ENCODE measurements around the gene TBX20. TPM values are rescaled to one million over a fixed set of nuclear protein-coding genes. Genes with fewer than 3 reads are reported as not detected.
"Not testable (repeated sequence)": the region's sequence is repeated elsewhere in the genome, so short reads cannot be mapped to it uniquely, and the experiment has no call there.

Gene TBX20
- total and polyA plus RNA-seq, 5 donors from 2014 or later: 0.12 to 1.5 TPM; not detected in 3

DNA sequence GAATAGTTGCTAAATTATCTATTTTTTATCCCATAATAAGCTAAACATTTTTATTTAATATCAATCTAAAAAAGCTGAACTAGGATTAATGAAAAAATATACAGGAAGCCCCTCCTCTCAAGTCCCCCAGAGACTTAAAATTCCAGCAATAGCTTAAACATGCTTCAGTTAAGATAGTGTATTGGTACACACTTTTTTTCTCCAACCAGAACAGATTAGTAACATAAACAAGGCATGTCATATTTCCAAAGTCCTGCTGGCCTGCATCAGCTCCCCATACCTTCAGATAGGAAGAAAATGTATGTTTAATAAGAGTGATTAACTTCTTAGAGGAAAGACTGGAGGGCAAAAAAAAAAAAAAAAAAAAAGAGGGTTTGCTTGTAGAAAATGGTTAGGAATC lies 7.1 kb downstream of the TBX20 start:
- Histone ChIP-seq H3K4me1 (ENCODE audit: control insufficient read depth, insufficient read depth, low read length, poor library complexity, severe bottlenecking) (no peaks in the 10 kb centered on the region), H3K27ac (ENCODE audit: insufficient read depth, low read length, poor library complexity, severe bottlenecking) (no peak overlapping the region), H3K4me3 (ENCODE audit: low read depth, low read length) (no peak overlapping the region), H3K9me3 (ENCODE audit: control insufficient read depth in 2 of 2, low read length in 2 of 2) (no peaks in the 10 kb centered on the region), H3K36me3 (ENCODE audit: control insufficient read depth, insufficient read depth, low read length) (no peaks in the 10 kb centered on the region), H3K27me3 (ENCODE audit: control insufficient read depth, insufficient read depth, low read length) (peaks cover 37% of the 10 kb centered on the region)
- DNase-seq (no peak), ATAC-seq (ENCODE audit: low read depth in 2 of 2) (no peak)
- H3K27me3 Mint-ChIP-seq: peaks cover 50% of the 10 kb centered on the region
- H3K27ac Mint-ChIP-seq: no peak overlapping the region
- H3K4me1 Mint-ChIP-seq: peaks cover 7 to 14% (median 8%) of the 10 kb centered on the region in 4 donors
- H3K36me3 Mint-ChIP-seq: no peaks in the 10 kb centered on the region
- no peak overlapping the region for H3K4me3 Mint-ChIP-seq
- H3K9me3 Mint-ChIP-seq: peaks cover 0 to 6% (median 0%) of the 10 kb centered on the region in 7 donors

DNA sequence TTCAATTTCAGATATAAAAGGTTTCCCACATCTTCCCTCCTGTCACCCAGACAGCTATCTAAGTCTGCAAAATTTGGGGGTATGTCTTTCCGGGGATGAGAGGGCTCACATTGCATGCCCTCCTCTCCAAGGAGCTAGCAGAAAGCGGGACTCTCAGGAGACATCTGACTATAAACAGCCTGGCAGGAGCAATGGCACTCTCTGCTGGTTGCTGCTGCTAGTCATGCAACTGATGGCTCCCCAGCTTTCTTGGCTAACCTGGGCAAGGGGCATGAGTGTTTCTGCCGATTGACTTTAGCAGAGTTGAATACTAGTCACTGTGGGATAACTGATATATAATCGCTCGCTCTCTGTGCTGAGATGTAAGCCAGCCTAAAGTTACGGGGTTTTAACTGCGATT lies 12.0 kb downstream of the TBX20 start:
- no peak overlapping the region for H3K4me3 ChIP-seq (ENCODE audit: low read depth, low read length)
- no peaks in the 10 kb centered on the region for H3K36me3 Mint-ChIP-seq
- peaks cover 12% of the 10 kb centered on the region for H3K27me3 ChIP-seq (ENCODE audit: control insufficient read depth, insufficient read depth, low read length)
- no peaks in the 10 kb centered on the region for H3K4me1 Mint-ChIP-seq
- no peaks in the 10 kb centered on the region for H3K4me1 ChIP-seq (ENCODE audit: control insufficient read depth, insufficient read depth, low read length, poor library complexity, severe bottlenecking)
- H3K27ac Mint-ChIP-seq: no peak overlapping the region
- ATAC-seq (ENCODE audit: low read depth in 2 of 2) (no peak), DNase-seq (no peak)
- no peak overlapping the region for H3K4me3 Mint-ChIP-seq
- H3K9me3 ChIP-seq (ENCODE audit: control insufficient read depth in 2 of 2, low read length in 2 of 2): no peaks in the 10 kb centered on the region
- H3K9me3 Mint-ChIP-seq: peaks cover 0 to 1% (median 0%) of the 10 kb centered on the region in 7 donors
- no peaks in the 10 kb centered on the region for H3K36me3 ChIP-seq (ENCODE audit: control insufficient read depth, insufficient read depth, low read length)
- peaks cover 17% of the 10 kb centered on the region for H3K27me3 Mint-ChIP-seq
- H3K27ac ChIP-seq (ENCODE audit: insufficient read depth, low read length, poor library complexity, severe bottlenecking): no peak overlapping the region

DNA sequence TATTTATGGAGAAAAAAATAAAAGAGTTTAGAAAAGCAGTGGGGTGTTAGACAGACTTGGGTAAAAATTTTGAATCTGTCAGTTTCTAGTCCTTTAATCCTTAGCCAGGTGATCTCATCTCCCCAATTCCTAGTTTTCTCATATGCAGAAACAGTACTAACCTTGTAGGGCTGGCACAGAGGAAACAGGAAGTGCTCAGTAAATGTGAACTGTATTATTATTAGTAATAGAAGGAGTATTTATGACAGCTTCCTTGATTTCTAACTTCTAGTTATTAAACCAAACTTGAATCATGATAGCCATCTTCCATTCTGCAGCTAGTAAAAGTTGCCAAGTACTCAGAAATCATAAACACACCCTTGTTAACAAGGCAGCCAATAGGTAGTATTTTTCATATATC lies 12.5 kb downstream of the TBX20 start:
- Mint-ChIP-seq H3K36me3 (no peaks in the 10 kb centered on the region), H3K4me3 (no peak overlapping the region), H3K27ac (no peak overlapping the region), H3K9me3 (no peaks in the 10 kb centered on the region), H3K27me3 (peaks cover 17% of the 10 kb centered on the region), H3K4me1 (no peaks in the 10 kb centered on the region)
- Histone ChIP-seq H3K4me3 (ENCODE audit: low read depth, low read length) (no peak overlapping the region), H3K4me1 (ENCODE audit: control insufficient read depth, insufficient read depth, low read length, poor library complexity, severe bottlenecking) (no peaks in the 10 kb centered on the region), H3K9me3 (ENCODE audit: control insufficient read depth in 2 of 2, low read length in 2 of 2) (no peaks in the 10 kb centered on the region), H3K27ac (ENCODE audit: insufficient read depth, low read length, poor library complexity, severe bottlenecking) (no peak overlapping the region), H3K27me3 (ENCODE audit: control insufficient read depth, insufficient read depth, low read length) (peaks cover 11% of the 10 kb centered on the region), H3K36me3 (ENCODE audit: control insufficient read depth, insufficient read depth, low read length) (no peaks in the 10 kb centered on the region)
- DNase-seq (no peak), ATAC-seq (ENCODE audit: low read depth in 2 of 2) (no peak)

DNA sequence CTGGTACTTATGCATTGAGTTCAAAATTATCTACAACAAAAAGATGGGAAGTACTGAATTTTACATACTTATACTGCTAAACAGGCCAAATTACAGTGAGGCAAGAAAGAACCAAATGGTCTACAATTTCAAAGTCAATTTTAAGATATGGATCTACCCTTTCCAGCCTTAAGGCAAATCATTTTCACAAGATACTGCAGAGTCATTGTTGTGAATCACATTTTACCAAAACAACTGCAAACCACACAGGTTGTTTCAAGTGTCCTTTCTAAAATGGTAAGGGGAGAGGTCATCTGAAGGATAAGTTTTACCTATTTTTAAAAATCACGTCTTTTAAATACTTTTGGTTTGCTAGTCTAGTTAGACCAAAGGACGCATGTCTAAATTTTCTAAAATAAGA lies 12.9 kb downstream of the TBX20 start:
- peaks cover 15% of the 10 kb centered on the region for H3K27me3 Mint-ChIP-seq
- not testable (repeated sequence) for H3K4me3 ChIP-seq (ENCODE audit: low read depth, low read length); H3K27ac Mint-ChIP-seq; H3K4me3 Mint-ChIP-seq; DNase-seq; H3K4me1 ChIP-seq (ENCODE audit: control insufficient read depth, insufficient read depth, low read length, poor library complexity, severe bottlenecking); H3K36me3 ChIP-seq (ENCODE audit: control insufficient read depth, insufficient read depth, low read length); H3K4me1 Mint-ChIP-seq; H3K9me3 ChIP-seq (ENCODE audit: control insufficient read depth in 2 of 2, low read length in 2 of 2); H3K36me3 Mint-ChIP-seq; ATAC-seq (ENCODE audit: low read depth in 2 of 2); H3K27ac ChIP-seq (ENCODE audit: insufficient read depth, low read length, poor library complexity, severe bottlenecking); H3K9me3 Mint-ChIP-seq
- peaks cover 11% of the 10 kb centered on the region for H3K27me3 ChIP-seq (ENCODE audit: control insufficient read depth, insufficient read depth, low read length)

DNA sequence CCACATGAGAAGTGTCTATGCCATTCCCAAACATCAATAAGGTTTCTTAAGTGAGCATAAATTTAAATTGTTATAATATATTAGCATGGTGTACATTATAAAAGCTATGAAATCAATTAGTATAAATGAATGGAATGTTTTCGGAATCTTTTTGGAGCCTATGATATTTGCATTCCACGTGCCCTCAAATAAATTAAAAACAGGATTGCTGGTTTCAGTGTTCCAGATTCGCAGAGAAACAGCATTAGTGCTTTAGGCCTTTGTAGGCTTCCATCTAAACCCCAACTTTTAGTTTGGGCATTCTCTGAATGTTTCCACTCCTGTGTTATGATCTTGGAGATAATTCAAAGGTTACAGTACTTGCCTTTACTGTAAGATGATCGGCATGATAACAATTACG lies 15.4 kb downstream of the TBX20 start:
- not testable (repeated sequence) for H3K9me3 Mint-ChIP-seq, H3K4me3 Mint-ChIP-seq

DNA sequence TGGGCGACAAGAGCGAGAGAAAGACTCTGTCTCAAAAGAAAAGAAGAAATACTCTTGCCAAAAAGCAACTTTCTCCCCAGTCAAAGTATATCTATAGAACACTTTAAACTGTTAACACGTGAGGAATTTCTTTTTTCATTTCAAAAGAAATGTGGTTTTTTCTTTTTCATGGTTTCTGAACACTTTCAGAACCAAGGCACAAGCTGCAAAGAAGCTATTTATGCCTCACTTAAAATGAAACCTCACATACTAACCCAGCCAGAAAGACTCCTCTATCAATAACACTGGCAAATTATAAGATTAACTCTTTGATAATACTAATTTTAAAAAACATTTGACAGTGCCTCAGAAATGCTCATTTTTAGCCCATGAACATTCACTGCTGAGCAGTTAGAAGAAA lies 20.9 kb downstream of the TBX20 start:
- H3K4me3 Mint-ChIP-seq: no peak overlapping the region
- no peak for DNase-seq
- H3K9me3 ChIP-seq (ENCODE audit: control insufficient read depth in 2 of 2, low read length in 2 of 2): no peaks in the 10 kb centered on the region
- H3K4me1 Mint-ChIP-seq: peaks cover 0 to 2% (median 0%) of the 10 kb centered on the region in 4 donors
- H3K27me3 ChIP-seq (ENCODE audit: control insufficient read depth, insufficient read depth, low read length): no peaks in the 10 kb centered on the region
- ATAC-seq (ENCODE audit: low read depth in 2 of 2): no peak
- H3K36me3 ChIP-seq (ENCODE audit: control insufficient read depth, insufficient read depth, low read length): no peaks in the 10 kb centered on the region
- H3K4me3 ChIP-seq (ENCODE audit: low read depth, low read length): no peak overlapping the region
- H3K27ac ChIP-seq (ENCODE audit: insufficient read depth, low read length, poor library complexity, severe bottlenecking): no peak overlapping the region
- peaks cover 11% of the 10 kb centered on the region for H3K27me3 Mint-ChIP-seq
- H3K27ac Mint-ChIP-seq: no peak overlapping the region
- H3K36me3 Mint-ChIP-seq: no peaks in the 10 kb centered on the region
- H3K4me1 ChIP-seq (ENCODE audit: control insufficient read depth, insufficient read depth, low read length, poor library complexity, severe bottlenecking): no peaks in the 10 kb centered on the region
- H3K9me3 Mint-ChIP-seq: no peaks in the 10 kb centered on the region

More for the DNA sequence above, 15.4 kb downstream of the TBX20 start:
- not testable (repeated sequence) for ATAC-seq (ENCODE audit: low read depth in 2 of 2); H3K4me1 Mint-ChIP-seq; H3K4me1 ChIP-seq (ENCODE audit: control insufficient read depth, insufficient read depth, low read length, poor library complexity, severe bottlenecking); H3K27me3 ChIP-seq (ENCODE audit: control insufficient read depth, insufficient read depth, low read length); H3K27ac ChIP-seq (ENCODE audit: insufficient read depth, low read length, poor library complexity, severe bottlenecking); H3K36me3 Mint-ChIP-seq; H3K27ac Mint-ChIP-seq; H3K27me3 Mint-ChIP-seq; DNase-seq; H3K36me3 ChIP-seq (ENCODE audit: control insufficient read depth, insufficient read depth, low read length); H3K4me3 ChIP-seq (ENCODE audit: low read depth, low read length); H3K9me3 ChIP-seq (ENCODE audit: control insufficient read depth in 2 of 2, low read length in 2 of 2)

DNA sequence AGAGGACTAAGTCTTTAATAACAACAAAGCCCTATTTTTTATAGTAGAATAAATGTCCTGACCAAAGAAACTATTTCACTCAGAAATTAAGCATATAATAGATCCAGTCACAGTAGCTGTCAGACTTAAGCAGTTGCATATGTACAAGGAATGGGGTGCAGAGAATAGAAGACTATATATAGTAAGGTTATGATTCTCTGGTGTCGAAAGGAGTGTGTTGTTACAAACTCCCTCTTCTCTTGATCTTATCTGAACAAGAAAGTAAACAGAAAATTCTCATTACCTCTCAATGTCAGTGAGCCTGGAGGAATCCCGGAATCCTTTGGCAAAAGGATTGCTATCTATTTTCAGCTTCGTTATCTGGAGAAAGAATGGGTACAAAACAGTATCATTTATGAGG lies 22.7 kb downstream of the TBX20 start:
- H3K27me3 Mint-ChIP-seq; H3K9me3 Mint-ChIP-seq; H3K27ac ChIP-seq (ENCODE audit: insufficient read depth, low read length, poor library complexity, severe bottlenecking); H3K36me3 ChIP-seq (ENCODE audit: control insufficient read depth, insufficient read depth, low read length); DNase-seq; H3K4me3 Mint-ChIP-seq; ATAC-seq (ENCODE audit: low read depth in 2 of 2); H3K4me3 ChIP-seq (ENCODE audit: low read depth, low read length); H3K4me1 Mint-ChIP-seq; H3K4me1 ChIP-seq (ENCODE audit: control insufficient read depth, insufficient read depth, low read length, poor library complexity, severe bottlenecking); H3K27me3 ChIP-seq (ENCODE audit: control insufficient read depth, insufficient read depth, low read length); H3K36me3 Mint-ChIP-seq; H3K27ac Mint-ChIP-seq; H3K9me3 ChIP-seq (ENCODE audit: control insufficient read depth in 2 of 2, low read length in 2 of 2): not testable (repeated sequence)

DNA sequence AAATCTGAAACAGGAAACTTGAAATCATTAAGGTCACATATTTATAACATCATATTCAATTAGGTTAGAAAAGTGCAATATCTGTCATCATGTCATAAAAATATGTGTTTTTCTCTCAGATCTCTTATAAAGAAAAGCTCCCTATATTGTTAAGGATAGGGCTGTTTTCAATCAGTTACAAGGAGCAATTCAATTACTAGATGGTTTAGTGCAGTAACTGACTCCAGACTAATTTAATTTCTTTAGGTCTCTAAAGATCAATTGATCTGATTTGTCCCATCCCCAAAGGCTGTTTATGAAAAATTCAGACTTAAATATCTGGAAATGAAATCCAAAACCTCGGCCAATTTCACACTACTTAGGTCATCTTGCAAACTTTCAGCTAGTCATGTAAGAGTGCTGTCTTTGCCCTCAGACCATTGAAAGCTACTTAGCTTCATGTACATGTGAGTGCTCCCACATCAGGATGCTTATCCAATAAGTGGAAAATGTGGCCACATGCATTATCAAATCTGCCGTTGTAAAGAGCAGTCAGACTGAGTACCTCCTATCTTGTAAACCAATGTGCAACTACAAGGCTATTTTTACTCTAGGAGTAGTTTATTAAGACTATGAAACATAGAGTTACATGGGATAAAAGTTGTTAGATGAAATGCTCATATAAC lies 24.7 kb downstream of the TBX20 start:
- not testable (repeated sequence) for DNase-seq; H3K36me3 Mint-ChIP-seq; H3K27me3 Mint-ChIP-seq; H3K36me3 ChIP-seq (ENCODE audit: control insufficient read depth, insufficient read depth, low read length); H3K4me1 Mint-ChIP-seq; H3K9me3 ChIP-seq (ENCODE audit: control insufficient read depth in 2 of 2, low read length in 2 of 2); H3K27ac ChIP-seq (ENCODE audit: insufficient read depth, low read length, poor library complexity, severe bottlenecking); H3K4me3 ChIP-seq (ENCODE audit: low read depth, low read length); H3K4me3 Mint-ChIP-seq; H3K9me3 Mint-ChIP-seq; H3K27ac Mint-ChIP-seq; H3K27me3 ChIP-seq (ENCODE audit: control insufficient read depth, insufficient read depth, low read length); ATAC-seq (ENCODE audit: low read depth in 2 of 2); H3K4me1 ChIP-seq (ENCODE audit: control insufficient read depth, insufficient read depth, low read length, poor library complexity, severe bottlenecking)

Data from CD4-positive, CD25-positive, alpha-beta regulatory T cell (primary cell).